ENCODE data around the gene ZBTB16.

DNA sequence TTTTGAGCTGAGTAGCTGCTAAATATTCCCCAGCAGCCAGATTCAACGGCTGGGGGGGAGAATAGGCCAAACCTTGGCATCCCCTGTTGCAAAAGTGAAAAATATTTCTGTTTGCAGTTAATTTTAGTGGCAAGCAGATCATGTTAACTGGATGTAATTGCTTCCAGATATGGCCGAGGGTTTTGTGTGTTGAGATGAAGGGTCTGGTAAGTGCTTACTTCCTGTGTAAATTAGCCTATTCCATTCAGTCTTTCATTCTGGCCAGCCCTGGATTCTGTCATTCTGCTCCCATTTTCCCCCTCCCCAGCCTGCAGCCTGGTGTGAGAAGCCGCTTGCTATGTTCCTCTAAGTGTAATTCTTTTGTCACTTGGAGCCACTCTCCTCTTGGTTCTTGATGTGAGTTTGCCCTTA is 17.4 kb downstream of the ZBTB16 start:
- TF ChIP-seq POLR2A (IDR thresholded peaks at IDR 0.05; ENCODE audit: low read length) = no peak
- no peak for TF ChIP-seq GATA1 (IDR thresholded peaks at IDR 0.05; ENCODE audit: low read depth, low read length)

All from erythroblast (primary cell).